Hypothalamus (tissue), 51 donors: ENCODE results near the gene ANKRD65.
"Not testable (repeated sequence)": the region's sequence is repeated elsewhere in the genome, so short reads cannot be mapped to it uniquely, and the experiment has no call there.

Experiments used
- DNase-seq, 51 donors: peaks; one replicate each; lab custom pipeline; 2025; lab: John Stamatoyannopoulos, UW

ANKRD65 gene

DNA sequence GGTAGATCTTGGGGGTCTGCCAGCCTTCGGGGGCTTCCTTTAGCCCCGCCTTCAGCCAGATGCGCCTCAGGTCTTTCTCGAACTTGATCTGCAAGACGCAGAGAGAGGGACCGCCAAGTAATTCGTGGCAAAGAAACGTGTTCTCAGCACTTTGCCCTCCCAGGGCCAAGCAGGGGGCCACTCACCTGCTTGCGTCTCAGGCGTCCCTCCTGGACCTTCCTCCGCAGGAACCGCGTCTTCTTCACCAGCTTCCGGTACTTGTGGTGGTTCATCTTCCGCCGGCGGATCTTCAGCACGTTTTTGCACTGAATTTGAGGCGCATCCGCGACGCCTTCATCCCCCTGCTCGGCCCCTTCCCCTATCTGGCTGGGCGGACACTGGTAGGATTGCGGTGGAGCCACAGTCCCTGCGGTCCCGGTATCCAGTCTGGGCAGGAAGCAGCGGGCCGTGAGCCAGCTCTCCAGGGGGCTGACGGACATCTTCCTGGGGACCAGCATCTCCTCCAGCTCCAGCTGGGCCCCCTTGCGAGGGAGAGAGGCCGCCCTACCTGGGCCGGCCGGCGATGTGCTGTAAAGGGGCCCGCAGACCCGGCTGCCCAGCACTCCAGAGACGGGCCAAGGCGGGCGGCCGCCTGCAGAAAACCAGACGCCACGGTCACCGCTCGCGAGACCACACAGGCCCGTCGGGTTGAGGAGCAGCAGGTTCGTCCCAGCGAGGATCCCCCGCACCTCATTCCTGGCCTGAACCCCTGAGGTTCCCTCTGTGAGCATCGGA is 47.1 kb downstream of the ANKRD65 start:
- DNase-seq: no peak

DNA sequence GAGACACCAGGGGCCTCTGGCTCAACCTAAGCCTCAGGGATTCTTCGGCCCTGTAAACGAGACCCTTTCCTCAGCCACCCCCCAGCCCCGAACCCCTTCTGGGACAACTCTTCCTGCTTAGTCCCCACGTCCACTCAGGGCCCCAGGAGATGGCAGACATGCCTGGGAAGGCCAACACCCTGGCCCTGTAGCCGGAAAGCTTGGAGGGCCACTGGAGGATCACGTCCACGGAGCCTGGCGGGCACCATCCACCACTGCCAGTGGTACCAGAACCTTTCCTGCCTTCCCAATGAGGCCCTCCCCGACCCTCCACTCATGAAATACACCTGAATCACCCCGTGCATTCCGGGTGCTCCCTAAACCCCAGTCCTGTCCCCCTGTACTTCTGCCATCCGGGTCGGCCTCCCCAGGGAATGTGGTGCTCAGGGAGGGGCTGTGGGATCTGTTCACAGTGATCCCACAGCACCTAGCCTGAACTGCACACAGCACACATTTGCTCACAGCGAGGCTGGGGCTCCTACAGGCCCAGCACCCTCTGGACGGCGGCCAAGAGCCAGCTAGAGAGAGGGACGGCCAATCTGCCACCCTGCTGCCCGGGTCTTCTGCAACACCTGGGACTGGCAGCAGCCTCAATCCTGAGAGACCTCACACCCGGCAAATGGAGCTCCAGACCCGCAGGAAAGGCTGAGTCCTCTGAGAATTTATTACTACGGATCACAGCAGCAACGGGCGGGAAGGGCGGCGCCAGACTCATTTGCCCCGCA is 47.8 kb downstream of the ANKRD65 start:
- no peak for DNase-seq

DNA sequence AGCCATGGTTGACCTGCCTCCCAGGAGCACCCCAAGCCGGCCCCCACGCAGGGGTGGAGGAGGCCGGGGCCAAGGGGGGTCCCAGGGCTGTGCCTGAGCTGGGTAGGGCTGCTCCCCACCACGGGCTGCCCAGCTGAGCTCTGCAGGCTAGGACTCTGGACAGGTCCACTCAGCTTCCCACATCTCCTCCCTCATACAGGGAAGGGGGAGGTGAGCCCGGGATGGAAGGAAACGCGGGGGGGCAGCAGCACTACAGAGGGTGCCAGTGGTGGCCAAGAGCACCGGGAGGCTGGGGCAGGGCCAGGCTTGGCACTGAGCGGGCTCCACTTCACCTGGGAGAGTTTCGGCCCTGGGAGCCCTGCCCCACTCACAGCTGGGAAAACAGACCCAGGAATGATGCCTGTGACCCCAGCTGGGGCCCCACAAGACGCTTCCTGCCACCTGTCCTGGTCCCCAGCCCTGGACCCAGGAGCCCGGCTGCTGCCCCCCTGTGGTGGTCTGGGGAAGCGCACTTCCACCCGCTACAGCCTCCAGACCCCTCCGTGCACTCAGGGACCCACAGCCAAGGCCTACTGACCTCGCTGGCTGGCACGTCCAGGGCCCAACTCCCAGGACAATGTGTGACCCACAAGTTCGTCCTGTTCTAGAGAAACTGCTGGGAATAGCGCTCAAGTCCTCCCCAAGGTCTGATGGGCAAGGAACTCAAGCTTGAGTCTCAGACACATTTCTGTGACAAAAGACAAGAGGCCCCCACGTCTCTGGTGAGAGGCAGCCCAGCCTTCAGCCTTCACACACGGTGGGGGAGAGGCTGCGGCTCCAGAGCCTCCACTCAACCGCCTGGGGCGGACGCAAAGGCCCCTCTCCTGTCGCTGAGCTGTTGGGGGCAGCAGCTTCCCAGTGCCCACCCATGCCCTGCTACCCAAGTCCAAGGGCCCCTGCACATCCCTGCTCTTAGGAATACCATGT is 49.0 kb downstream of the ANKRD65 start:
- peak in 24 of 51 donors; percentile 15 to 67 (median 35) for DNase-seq

GRCh38 chr1:1371364-1371745 is 49.7 kb downstream of the ANKRD65 start:
- no peak for DNase-seq

GRCh38 chr1:1370771-1371300 is 50.2 kb downstream of the ANKRD65 start:
- DNase-seq: no peak

DNA sequence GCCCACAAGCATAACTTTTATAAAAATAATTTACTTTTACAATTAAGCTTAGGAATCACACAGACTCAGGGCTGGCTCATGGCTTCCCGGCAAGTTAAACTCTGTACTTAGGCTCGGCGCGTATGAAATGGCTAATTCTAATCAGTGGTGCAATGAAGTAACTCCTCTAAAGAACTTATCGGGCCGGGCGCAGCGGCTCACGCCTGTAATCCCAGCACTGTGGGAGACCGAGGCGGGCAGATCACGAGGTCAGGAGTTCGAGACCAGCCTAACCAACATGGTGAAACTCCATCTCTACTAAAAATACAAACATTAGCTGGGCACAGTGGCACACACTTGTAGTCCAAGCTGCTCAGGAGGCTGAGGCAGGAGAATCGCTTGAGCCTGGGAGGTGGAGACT is 51.0 kb downstream of the ANKRD65 start:
- DNase-seq: not testable (repeated sequence)
